HepG2 (cell line): ENCODE measurements around the gene TOLLIP. TPM values are rescaled to one million over a fixed set of nuclear protein-coding genes. Genes with fewer than 3 reads are reported as not detected.

ENCODE experiments used
- ATAC-seq: fragments of 200-7000 bp; cut with Tn5 transposase; 3 replicates; pipeline ENCODE4 v1.9.1; 2020; ENCODE audit warnings: mild to moderate bottlenecking, moderate library complexity
- BruUV-seq: library from RNA; stranded (reverse); fragments of 400-500 nt; replicated peaks from 2 replicates; lab custom pipeline; 2021; lab: Mats Ljungman, UMichigan
- CTCF ChIA-PET: fragments of 300-600 bp; formaldehyde crosslinking; extraction: SDS; loops from one replicate; lab custom pipeline; 2021; ENCODE audit warnings: low total read pairs, inconsistent platforms, low intra/inter-chr PET ratio; lab: Yijun Ruan, JAX
- POLR2A ChIA-PET: fragments of 350-600 bp; sonication (Branson Sonifier 250); formaldehyde crosslinking; loops from one replicate; lab custom pipeline; 2020; ENCODE audit warnings: antibody characterized with exemption, inconsistent platforms; lab: Yijun Ruan, JAX
- DNase-seq: peaks from one replicate; pipeline ENCODE4 v3.0.0-alpha.2; 2015; ENCODE audit warnings: low spot score
- FAIRE-seq: peaks from 3 replicates; lab custom pipeline; 2011; peaks lifted over from hg19 to GRCh38; lab: Jason Lieb, UNC
- H2AFZ ChIP-seq: one replicate; pipeline ENCODE4 v1.6.1; 2011; ENCODE audit warnings: low read length, inconsistent platforms
- H3K27ac ChIP-seq: fragments of 300-600 bp; 3 replicates; pipeline ENCODE4 v1.8.0; 2011; ENCODE audit warnings: mixed run types, mild to moderate bottlenecking, mixed read lengths, low read length, inconsistent platforms; ENCODE audit not compliant: insufficient read depth; ENCODE audit errors: extremely low read length
- H3K27me3 ChIP-seq, 2 experiments: fragments of 200-600 bp in 1 of 2; 2 replicates in 1 of 2; 3 replicates in 1 of 2; pipeline versions ENCODE4 v1.6.0 to v1.8.0; 2011; ENCODE audit warnings: low read length in 2 of 2, mild to moderate bottlenecking in 2 of 2, moderate library complexity in 2 of 2, inconsistent platforms in 1 of 2; ENCODE audit not compliant: insufficient read depth in 2 of 2, control insufficient read depth in 1 of 2
- H3K36me3 ChIP-seq, 2 experiments: fragments of 200-600 bp in 1 of 2; replicated peaks in 1 of 2; 2 replicates in 1 of 2; 3 replicates in 1 of 2; pipeline versions ENCODE4 v1.5.1 to v1.8.0; 2011; ENCODE audit warnings: low read length in 2 of 2, inconsistent platforms in 1 of 2; ENCODE audit not compliant: insufficient read depth in 2 of 2, control insufficient read depth in 1 of 2
- H3K4me1 ChIP-seq: 2 replicates; pipeline ENCODE4 v1.5.1; 2012; ENCODE audit warnings: low read length, inconsistent platforms; ENCODE audit not compliant: insufficient read depth
- H3K4me2 ChIP-seq: 2 replicates; pipeline ENCODE4 v1.6.0; 2011; ENCODE audit warnings: low read depth, low read length, inconsistent platforms
- H3K4me3 ChIP-seq, 3 experiments: fragments of 200-600 bp in 1 of 3; sonication (generic), shearing (Covaris generic) in 1 of 3; replicated peaks in 1 of 3; 2 replicates each; pipeline ENCODE4 v1.5.1; 2011 to 2016; ENCODE audit warnings: low read length in 3 of 3, inconsistent platforms in 2 of 3, low read depth in 2 of 3, mild to moderate bottlenecking in 2 of 3, control low read depth in 1 of 3, mixed read lengths in 1 of 3; ENCODE audit not compliant: insufficient read depth in 1 of 3
- H3K79me2 ChIP-seq: one replicate; pipeline ENCODE4 v1.6.1; 2011; ENCODE audit warnings: low read length, inconsistent platforms; ENCODE audit not compliant: insufficient read depth
- H3K9ac ChIP-seq: 2 replicates; pipeline ENCODE4 v1.6.0; 2011; ENCODE audit warnings: mild to moderate bottlenecking, low read depth, low read length, inconsistent platforms; ENCODE audit not compliant: insufficient read depth
- H3K9me3 ChIP-seq: 2 replicates; pipeline ENCODE4 v1.5.1; 2012; ENCODE audit warnings: mild to moderate bottlenecking, low read length
- H4K20me1 ChIP-seq: 2 replicates; pipeline ENCODE4 v1.6.0; 2011; ENCODE audit warnings: inconsistent platforms, mild to moderate bottlenecking, low read length, moderate library complexity; ENCODE audit not compliant: insufficient read depth
- BHLHE40 ChIP-seq: IDR thresholded peaks from 2 replicates; pipeline ENCODE4 v1.6.1; 2011; ENCODE audit warnings: low read length, improper control_type of control experiment
- BORCS8-MEF2B ChIP-seq: sonication (generic); formaldehyde crosslinking; IDR thresholded peaks from 2 replicates; pipeline ENCODE4 v1.8.0; 2022; ENCODE audit warnings: mild to moderate bottlenecking, missing genetic modification reagents
- DNMT3B ChIP-seq: conservative IDR thresholded peaks from 2 replicates; pipeline ENCODE4 v1.6.1; 2016; ENCODE audit warnings: missing biosample characterization, control low read depth
- DPF2 ChIP-seq: sonication (generic); formaldehyde crosslinking; IDR thresholded peaks from 2 replicates; pipeline ENCODE4 v1.4.0; 2020; ENCODE audit warnings: mild to moderate bottlenecking, low read depth, missing genetic modification reagents, borderline replicate concordance
- GLMP ChIP-seq: sonication (generic); formaldehyde crosslinking; IDR thresholded peaks from 2 replicates; pipeline ENCODE4 v1.9.0; 2021; ENCODE audit warnings: missing genetic modification reagents, mild to moderate bottlenecking, borderline replicate concordance
- HDAC1 ChIP-seq: sonication (generic); formaldehyde crosslinking; IDR thresholded peaks from 2 replicates; pipeline ENCODE4 v1.5.1; 2020; ENCODE audit warnings: mild to moderate bottlenecking, missing genetic modification reagents
- IKZF1 ChIP-seq: fragments of 450-650 bp; IDR thresholded peaks from 2 replicates; pipeline ENCODE4 v1.7.1; 2016
- ISL2 ChIP-seq: sonication (generic); formaldehyde crosslinking; IDR thresholded peaks from 2 replicates; pipeline ENCODE4 v1.5.0; 2020; ENCODE audit warnings: missing genetic modification reagents
- JUNB ChIP-seq: sonication (generic); formaldehyde crosslinking; IDR thresholded peaks from 2 replicates; pipeline ENCODE4 v1.8.0; 2022; ENCODE audit warnings: missing genetic modification reagents, mild to moderate bottlenecking, borderline replicate concordance
- POLR2AphosphoS2 ChIP-seq: IDR thresholded peaks from 2 replicates; pipeline ENCODE4 v1.6.1; 2011; ENCODE audit warnings: low read depth, low read length, improper control_type of control experiment
- SYNCRIP ChIP-seq: fragments of 200-400 bp; formaldehyde crosslinking; IDR thresholded peaks from 2 replicates; pipeline ENCODE4 v1.6.1; 2018; ENCODE audit warnings: mild to moderate bottlenecking, low read depth, low read length; ENCODE audit not compliant: insufficient read depth
- TBP ChIP-seq: sonication (generic); formaldehyde crosslinking; IDR thresholded peaks from 2 replicates; pipeline ENCODE4 v1.5.0; 2020; ENCODE audit warnings: missing genetic modification reagents
- ZNF552 ChIP-seq: sonication (generic); formaldehyde crosslinking; IDR thresholded peaks from 2 replicates; pipeline ENCODE4 v1.9.0; 2022; ENCODE audit warnings: missing genetic modification reagents, mild to moderate bottlenecking, borderline replicate concordance
- ZNF678 ChIP-seq: sonication (generic); formaldehyde crosslinking; IDR thresholded peaks from 2 replicates; pipeline ENCODE4 v1.4.0; 2020; ENCODE audit warnings: mild to moderate bottlenecking, missing genetic modification reagents
- ZNF724P ChIP-seq: sonication (generic); formaldehyde crosslinking; IDR thresholded peaks from 2 replicates; pipeline ENCODE4 v1.8.0; 2022; ENCODE audit warnings: missing genetic modification reagents, borderline replicate concordance
- ZNF75D ChIP-seq: sonication (generic); formaldehyde crosslinking; IDR thresholded peaks from 2 replicates; pipeline ENCODE4 v1.8.1; 2023; ENCODE audit warnings: missing genetic modification reagents, mild to moderate bottlenecking, borderline replicate concordance
- ZSCAN21 ChIP-seq: sonication (generic); formaldehyde crosslinking; IDR thresholded peaks from 2 replicates; pipeline ENCODE4 v1.8.0; 2022; ENCODE audit warnings: mild to moderate bottlenecking, missing genetic modification reagents, moderate library complexity, borderline replicate concordance
- WGBS: methylation state at CpG from one replicate; pipeline ENCODE4 v1.1.6; 2017; ENCODE audit warnings: low lambda C conversion rate; 5-methylcytosine and 5-hydroxymethylcytosine counted together
- in situ Hi-C: cut with HindIII; loops from 2 replicates; pipeline ENCODE4 v1.10.0; 2017; ENCODE audit warnings: low pct_unique_long_range_greater_than_20kb; ENCODE audit not compliant: extremely low pct_ligation_motif_present
- intact Hi-C: fragments of 100-400 bp; cut with micrococcal nuclease; formaldehyde crosslinking; loops from one replicate; pipeline ENCODE4 v1.10.0; 2022; ENCODE audit not compliant: unreplicated experiment
- polyA plus RNA-seq, 8 experiments: library from polyadenylated mRNA; depleted of rRNA in 3 of 8; stranded (reverse) in 7 of 8; unstranded in 1 of 8; fragments of >200 nt; fragmentation: Illumina TruSeq in 4 of 8; extraction: Trizol in 4 of 8; gene quantifications; 2 replicates each; pipeline versions ENCODE4 v1.2.1 to v1.2.3, GENCODE V29; 2011 to 2016; ENCODE audit warnings: low read depth in 4 of 8, missing spikeins in 1 of 8, mixed read lengths in 1 of 8; ENCODE audit not compliant: insufficient read depth in 1 of 8
- total RNA-seq, 5 experiments: library from RNA; depleted of rRNA; stranded (reverse); fragments of >200 nt; fragmentation: Illumina TruSeq; extraction: Trizol; gene quantifications; 2 replicates each; pipeline ENCODE4 v1.2.3, GENCODE V29; 2016; ENCODE audit warnings: low read depth in 1 of 5
- TF ChIP-seq, protein P1 (sequence below): sonication (generic); formaldehyde crosslinking; IDR thresholded peaks from 2 replicates; pipeline ENCODE4 v1.4.0; 2020; ENCODE audit warnings: missing genetic modification reagents

The TOLLIP gene
- total and polyA plus RNA-seq, 2 of the 13 experiments (the other 11 are each of a cell fraction or from before 2014, with no cell fraction given): 25.9 to 47.5 TPM

GRCh38 chr11:1242289-1242688, 67.1 kb downstream of the TOLLIP start:
- Histone ChIP-seq H3K4me3 (no peak overlapping the region), H3K9ac (no peak overlapping the region), H3K4me2 (no peak overlapping the region), H3K27ac (no peak overlapping the region), H3K4me1 (no peaks in the 10 kb centered on the region), H2AFZ (no peak overlapping the region), H3K9me3 (no peaks in the 10 kb centered on the region), H3K27me3 (peaks cover 0 to 3% of the 10 kb centered on the region in 2 experiments; a peak in 2 of 5 replicates), H3K79me2 (no peaks in the 10 kb centered on the region), H3K36me3 (no peaks in the 10 kb centered on the region), H4K20me1 (no peaks in the 10 kb centered on the region)
- in situ Hi-C loops (no loop called here), intact Hi-C loops (no loop called here)
- FAIRE-seq (no peak), ATAC-seq (no peak), DNase-seq (no peak)
- POLR2A ChIA-PET: no interaction called here
- 73% methylated on average over 4 of the region's 20 CpGs for WGBS
- CTCF ChIA-PET: no interaction called here
- TF ChIP-seq IKZF1 (no peak), ZSCAN21 (no peak)
- no TSS peak for BruUV-seq

GRCh38 chr11:1241706-1242105, 67.7 kb downstream of the TOLLIP start:
- Histone ChIP-seq H3K9me3 (no peaks in the 10 kb centered on the region), H4K20me1 (no peaks in the 10 kb centered on the region), H3K36me3 (no peaks in the 10 kb centered on the region), H3K79me2 (no peaks in the 10 kb centered on the region), H3K27me3 (peaks cover 0 to 3% of the 10 kb centered on the region in 2 experiments; a peak in 2 of 5 replicates), H3K9ac (no peak overlapping the region), H3K4me2 (no peak overlapping the region), H2AFZ (no peak overlapping the region), H3K4me1 (no peaks in the 10 kb centered on the region), H3K4me3 (no peak overlapping the region), H3K27ac (no peak overlapping the region)
- intact Hi-C loops: no loop called here
- ATAC-seq: no peak
- no peak for DNase-seq
- POLR2A ChIA-PET: no interaction called here
- no TSS peak for BruUV-seq
- in situ Hi-C loops: no loop called here
- CTCF ChIA-PET: no interaction called here
- FAIRE-seq: no peak
- WGBS: no CpG with 5 or more reads among the region's 20 CpGs
- no peak for TF ChIP-seq DNMT3B (CRISPR knock-in tag)
- TF ChIP-seq ZNF678 (CRISPR knock-in tag): no peak
- TF ChIP-seq GLMP: no peak
- no peak for TF ChIP-seq ZNF724P
- no peak for TF ChIP-seq ISL2 (CRISPR knock-in tag)
- no peak for TF ChIP-seq BORCS8-MEF2B (CRISPR knock-in tag)
- no peak for TF ChIP-seq ZNF552 (CRISPR knock-in tag)
- TF ChIP-seq DPF2 (CRISPR knock-in tag): no peak
- TF ChIP-seq ZNF75D (CRISPR knock-in tag): no peak
- TF ChIP-seq TBP (CRISPR knock-in tag): no peak
- no peak for TF ChIP-seq HDAC1
- TF ChIP-seq POLR2AphosphoS2: no peak
- TF ChIP-seq SYNCRIP: no peak
- TF ChIP-seq, protein P1, sequence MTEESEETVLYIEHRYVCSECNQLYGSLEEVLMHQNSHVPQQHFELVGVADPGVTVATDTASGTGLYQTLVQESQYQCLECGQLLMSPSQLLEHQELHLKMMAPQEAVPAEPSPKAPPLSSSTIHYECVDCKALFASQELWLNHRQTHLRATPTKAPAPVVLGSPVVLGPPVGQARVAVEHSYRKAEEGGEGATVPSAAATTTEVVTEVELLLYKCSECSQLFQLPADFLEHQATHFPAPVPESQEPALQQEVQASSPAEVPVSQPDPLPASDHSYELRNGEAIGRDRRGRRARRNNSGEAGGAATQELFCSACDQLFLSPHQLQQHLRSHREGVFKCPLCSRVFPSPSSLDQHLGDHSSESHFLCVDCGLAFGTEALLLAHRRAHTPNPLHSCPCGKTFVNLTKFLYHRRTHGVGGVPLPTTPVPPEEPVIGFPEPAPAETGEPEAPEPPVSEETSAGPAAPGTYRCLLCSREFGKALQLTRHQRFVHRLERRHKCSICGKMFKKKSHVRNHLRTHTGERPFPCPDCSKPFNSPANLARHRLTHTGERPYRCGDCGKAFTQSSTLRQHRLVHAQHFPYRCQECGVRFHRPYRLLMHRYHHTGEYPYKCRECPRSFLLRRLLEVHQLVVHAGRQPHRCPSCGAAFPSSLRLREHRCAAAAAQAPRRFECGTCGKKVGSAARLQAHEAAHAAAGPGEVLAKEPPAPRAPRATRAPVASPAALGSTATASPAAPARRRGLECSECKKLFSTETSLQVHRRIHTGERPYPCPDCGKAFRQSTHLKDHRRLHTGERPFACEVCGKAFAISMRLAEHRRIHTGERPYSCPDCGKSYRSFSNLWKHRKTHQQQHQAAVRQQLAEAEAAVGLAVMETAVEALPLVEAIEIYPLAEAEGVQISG (CRISPR knock-in tag): no peak
- no peak for TF ChIP-seq JUNB (CRISPR knock-in tag)
- no peak for TF ChIP-seq BHLHE40
